NCI-H2227 (cell line): ENCODE measurements around the gene RETREG1.
"Not testable (repeated sequence)": the region's sequence is repeated elsewhere in the genome, so short reads cannot be mapped to it uniquely, and the experiment has no call there.

ENCODE experiments used
- DNase-seq: peaks from one replicate; lab custom pipeline; 2025; ENCODE audit not compliant: unreplicated experiment; lab: John Stamatoyannopoulos, UW

The RETREG1 gene

GRCh38 chr5:16493261-16493660 lies 123.5 kb downstream of the RETREG1 start:
- no peak for DNase-seq

DNA sequence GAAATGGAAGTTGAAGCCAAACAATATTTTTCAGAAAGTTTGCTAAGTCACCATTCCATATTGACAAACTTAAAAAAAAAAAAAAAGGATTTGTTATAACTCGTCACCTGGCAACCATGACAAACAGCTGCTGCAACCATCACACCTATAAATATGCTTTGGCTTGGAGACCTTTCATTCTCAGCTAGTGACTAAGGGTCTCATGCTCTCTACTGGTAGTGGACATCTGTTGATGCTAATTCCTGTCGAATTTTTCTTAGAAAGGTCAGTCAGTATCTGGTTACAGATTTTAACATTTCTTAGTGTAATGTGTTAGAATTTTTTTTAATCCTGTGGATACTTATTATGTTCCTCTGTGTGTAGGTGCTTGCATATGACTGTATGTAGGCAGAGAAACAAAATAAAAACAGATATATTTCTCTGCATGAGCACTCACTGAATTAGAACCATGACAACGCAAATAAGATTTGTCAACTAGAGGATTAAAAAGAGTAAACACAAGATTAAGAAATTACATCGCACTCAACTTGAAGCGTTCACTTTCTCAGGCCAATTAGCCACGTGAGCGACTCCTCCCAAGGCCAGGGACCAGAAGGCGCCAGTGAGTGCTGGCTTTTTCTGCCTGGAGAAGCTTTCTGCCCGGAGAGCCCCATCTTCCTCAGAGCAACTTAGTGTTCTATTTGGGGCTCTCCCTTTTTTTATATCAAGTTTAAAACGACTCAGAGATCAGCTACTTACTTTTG lies 124.2 kb downstream of the RETREG1 start:
- peak; percentile 22 for DNase-seq

DNA sequence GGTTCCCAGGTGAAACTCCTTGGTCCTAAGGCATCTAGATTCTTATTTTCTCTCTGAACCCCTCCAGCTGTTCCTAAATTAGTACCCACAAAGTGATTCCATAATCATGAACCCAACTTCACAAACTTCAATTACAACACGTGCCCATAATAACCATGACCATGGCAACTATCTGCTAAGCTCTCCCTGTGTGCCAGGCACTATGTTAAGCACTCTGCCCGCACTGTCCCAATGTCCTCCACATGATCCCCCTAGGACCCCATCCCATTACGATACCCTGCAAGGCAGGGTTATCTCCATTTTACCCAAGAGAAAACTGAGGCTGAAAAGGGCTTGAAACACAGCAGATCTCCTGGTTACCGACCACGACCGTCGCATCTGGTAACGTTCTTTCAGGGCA lies 125.9 kb downstream of the RETREG1 start:
- DNase-seq = no peak

- peak; percentile 56 for DNase-seq
Measured at GRCh38 chr5:16489322-16489791, 127.4 kb downstream of the RETREG1 start.

- DNase-seq = no peak
Measured at GRCh38 chr5:16487456-16487855, 129.3 kb downstream of the RETREG1 start.

DNA sequence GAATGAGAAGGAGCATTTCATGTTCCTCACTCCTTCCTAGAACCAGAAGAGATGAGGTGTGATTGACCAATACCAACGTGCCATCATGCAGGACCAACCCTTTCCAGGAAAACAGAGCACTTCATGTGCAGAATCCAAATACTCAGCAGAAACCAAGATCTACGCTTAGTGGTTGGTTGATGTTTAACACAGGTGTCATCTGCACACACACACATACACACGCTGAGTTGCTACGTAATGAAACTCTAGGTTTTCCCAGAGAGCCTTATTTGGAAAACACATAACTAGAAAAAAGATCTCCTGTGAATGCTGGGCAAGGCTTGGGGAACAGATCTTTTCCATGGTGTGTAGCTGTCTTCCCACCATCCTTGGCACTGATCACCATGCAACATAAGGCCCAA lies 130.1 kb downstream of the RETREG1 start:
- no peak for DNase-seq

- no peak for DNase-seq
Measured at GRCh38 chr5:16485656-16486055, 131.1 kb downstream of the RETREG1 start.

DNA sequence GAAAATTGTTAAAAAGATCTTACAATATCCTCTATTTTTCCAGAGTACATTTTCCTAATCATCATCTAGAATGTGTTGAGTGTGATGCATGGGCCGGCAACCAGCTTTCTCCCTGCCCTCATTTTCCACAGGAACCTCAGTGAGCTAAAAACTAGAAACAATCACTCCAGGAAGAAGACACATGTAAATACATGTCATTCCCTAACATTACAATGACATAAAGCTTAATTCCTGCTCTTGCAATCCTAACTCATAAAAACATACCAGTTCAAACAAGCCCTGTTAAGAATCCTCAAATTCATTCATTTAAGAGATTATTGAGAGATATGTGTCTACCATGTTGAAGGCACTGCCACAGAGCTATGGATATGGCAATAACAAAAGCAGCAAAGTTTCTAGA lies 132.7 kb downstream of the RETREG1 start:
- no peak for DNase-seq

GRCh38 chr5:16483361-16483760 lies 133.4 kb downstream of the RETREG1 start:
- no peak for DNase-seq

- no peak for DNase-seq
Measured at GRCh38 chr5:16482891-16483290, 133.9 kb downstream of the RETREG1 start.

- no peak for DNase-seq
Measured at GRCh38 chr5:16480821-16481538, 135.8 kb downstream of the RETREG1 start.

GRCh38 chr5:16480144-16480543 lies 136.7 kb downstream of the RETREG1 start:
- DNase-seq = no peak

DNA sequence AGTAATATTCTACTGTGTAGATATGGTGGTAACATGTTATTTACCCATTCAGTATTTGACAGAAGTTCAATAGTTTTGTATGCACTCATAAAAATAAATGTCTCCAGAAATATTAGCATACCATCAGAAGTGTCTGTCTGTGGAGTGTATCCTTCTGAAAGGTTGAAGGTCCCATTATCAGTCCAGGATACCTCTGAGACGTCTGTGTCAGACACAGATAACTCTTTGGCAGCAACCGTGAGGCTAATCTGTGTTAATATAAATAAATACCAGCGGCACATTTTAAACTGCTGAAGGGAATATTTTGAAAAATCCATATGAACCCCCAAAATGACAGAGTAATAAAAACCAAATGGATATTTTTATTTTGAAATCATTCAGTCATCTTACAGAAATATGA lies 139.3 kb downstream of the RETREG1 start:
- no peak for DNase-seq

- not testable (repeated sequence) for DNase-seq
Measured at GRCh38 chr5:16476417-16476816, 140.4 kb downstream of the RETREG1 start.

- no peak for DNase-seq
Measured at GRCh38 chr5:16471387-16471786, 145.4 kb downstream of the RETREG1 start.

DNA sequence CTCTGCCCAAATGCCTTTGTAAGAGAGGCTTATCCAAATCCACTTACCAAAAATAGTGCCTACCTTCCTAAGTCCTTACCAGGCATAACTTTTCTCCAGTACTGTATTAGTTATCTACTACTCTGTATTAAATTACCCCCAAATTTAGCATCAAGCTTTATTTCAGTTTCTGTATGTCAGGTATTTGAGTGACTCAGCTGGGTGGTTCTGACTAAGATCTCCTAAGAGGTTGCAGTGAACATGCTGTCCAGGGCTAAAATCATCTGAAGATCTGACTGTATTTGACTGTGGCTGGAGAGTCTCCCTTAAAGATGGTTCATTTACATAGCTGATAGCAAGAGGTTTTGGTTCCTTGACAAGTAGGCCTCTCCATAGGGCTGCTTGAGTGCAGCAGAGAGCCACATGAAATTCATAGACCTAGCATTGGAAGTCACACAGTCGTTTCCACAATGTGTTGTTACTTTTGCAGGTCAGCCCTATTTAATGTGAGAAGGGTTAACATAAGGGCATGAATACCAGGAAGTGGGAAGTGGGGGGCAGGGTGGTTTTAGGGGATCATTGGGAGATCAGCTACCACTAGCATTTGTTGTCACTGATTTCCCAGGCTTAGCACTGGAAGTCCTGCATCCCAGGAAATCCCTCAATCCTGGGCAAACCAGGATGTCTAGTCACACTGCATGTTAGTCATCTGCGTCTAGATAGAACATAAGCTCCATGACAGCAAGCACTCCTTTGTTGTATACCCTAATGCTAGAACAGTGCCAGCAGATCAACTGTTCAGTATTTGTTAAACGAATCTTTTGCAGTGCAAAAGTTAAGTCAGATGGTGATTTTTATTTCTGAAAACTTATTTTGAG lies 149.2 kb downstream of the RETREG1 start:
- no peak for DNase-seq

DNA sequence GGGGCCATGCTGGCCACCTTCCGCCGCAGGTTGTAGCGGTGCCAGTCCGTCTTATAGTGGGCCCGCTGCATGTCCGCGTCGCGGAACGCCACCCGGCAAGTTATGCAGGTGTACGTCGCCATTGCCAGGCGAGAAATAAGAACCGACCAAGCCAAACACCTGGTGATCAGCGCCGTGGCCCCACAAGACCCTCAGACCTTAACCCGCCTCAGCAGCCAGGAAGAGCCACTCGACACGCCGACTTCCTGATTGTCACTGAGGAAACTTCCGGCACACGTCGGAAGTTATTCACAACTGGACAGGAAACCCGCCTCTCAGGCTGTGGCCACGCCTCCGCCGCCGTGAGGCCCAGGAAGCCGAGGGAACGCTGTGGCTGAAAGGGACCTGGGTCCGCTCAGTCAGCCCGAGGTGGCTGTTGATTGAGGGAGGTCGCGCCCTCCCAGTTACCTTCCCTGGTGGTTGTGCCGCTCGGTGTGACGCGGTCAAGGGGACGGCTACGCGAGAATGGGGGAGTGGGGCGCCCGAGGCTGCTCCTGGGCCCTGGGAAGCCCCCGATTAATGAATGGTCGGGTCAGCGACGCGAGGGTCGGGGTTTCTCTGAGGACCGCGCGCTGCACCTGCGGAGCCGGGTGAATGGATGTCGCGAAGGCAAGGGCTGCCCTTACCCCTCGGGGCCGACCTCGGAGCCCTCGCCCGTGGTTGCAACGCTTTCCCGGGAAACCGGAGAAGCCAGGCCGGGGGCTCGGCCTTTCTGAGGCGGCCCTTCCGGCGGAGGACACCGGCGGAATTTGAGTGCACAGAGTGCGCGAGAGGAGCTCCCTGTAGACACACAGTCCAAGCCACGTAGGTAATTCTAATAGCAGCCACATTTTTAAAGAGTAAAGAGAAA lies 151.0 kb downstream of the RETREG1 start, which contains the start of gene ZNF622:
TSS of gene ZNF622 (minus strand) at position 257 of the 889 bp plus-strand sequence. CDS start at position 122, 135 bp downstream.
- peak; percentile 93 for DNase-seq

DNA sequence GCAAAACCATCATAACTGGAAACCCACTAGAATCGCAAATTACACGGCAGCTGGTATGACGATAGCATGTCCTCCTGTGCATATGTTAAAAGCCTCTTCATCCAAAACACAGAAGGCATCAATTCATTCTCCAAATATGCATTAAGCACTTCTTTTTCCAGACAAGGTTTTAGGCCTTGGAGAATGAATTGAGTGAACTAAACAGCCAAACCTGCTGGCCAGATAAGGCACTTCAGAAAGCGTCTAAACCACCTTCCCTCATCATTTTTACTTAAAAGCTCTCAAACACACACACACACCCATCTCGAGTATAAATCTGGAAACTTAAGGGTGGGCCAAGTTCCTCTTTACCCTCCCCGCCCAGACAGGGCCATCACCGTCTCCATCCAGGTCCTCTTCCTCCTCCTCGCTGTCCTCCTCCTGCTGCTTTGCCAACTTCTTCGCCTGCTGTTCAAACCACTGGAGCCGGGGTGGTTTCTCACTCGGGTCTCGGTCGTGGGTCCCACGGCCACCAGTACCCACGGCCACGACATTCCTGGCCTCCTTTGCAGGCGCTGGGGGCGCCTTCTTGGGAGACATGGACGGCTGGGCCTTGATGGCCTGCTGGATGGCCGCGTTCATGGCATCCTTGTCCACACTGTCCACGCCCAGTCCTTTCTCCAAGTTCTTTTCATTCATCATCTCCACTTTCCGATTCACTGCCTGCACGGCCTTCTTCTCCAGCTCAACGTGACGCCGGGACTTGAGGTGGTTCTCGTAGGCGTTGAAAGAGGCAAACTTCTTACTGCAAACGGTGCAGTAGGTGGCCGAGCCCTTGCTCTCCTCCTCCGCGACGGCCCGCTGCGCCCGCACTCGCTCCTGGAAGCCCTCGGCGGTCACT lies 151.9 kb downstream of the RETREG1 start:
- no peak for DNase-seq

DNA sequence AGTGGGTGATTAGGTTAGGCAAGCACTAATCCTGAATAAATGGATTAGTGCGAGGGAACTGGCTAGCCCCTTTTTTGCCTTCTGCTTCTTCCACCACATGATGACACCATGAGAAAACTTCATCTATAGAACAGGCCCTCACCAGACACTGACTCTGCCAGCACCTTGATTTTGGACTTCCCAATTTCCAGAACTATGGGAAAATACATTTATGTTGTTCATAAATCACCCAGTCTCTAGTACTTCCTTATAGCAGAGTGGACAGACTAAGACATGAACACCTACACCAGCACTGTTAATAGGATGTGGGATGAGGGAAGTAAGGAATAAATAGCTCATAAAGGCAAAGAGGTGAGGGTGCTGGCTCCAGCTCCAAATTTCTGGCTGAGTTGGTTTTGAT lies 152.6 kb downstream of the RETREG1 start:
- DNase-seq = no peak
